IMR-90 (cell line): ENCODE measurements around the gene CEP128. TPM values are rescaled to one million over a fixed set of nuclear protein-coding genes. Genes with fewer than 3 reads are reported as not detected.

Source experiments
- ATAC-seq: fragments of 200-7000 bp; cut with Tn5 transposase; 2 replicates; pipeline ENCODE4 v1.9.1; 2020; ENCODE audit warnings: low read depth, mild to moderate bottlenecking, moderate library complexity
- BruUV-seq: library from RNA; stranded (reverse); fragments of 400-500 nt; replicated peaks from 2 replicates; lab custom pipeline; 2021; lab: Mats Ljungman, UMichigan
- CTCF ChIA-PET: fragments of 300-600 bp; formaldehyde crosslinking; extraction: SDS; loops from one replicate; lab custom pipeline; 2021; ENCODE audit warnings: antibody characterized with exemption; lab: Yijun Ruan, JAX
- POLR2A ChIA-PET: fragments of 300-600 bp; sonication (Branson Sonifier 250); formaldehyde crosslinking; loops from one replicate; lab custom pipeline; 2022; ENCODE audit warnings: antibody characterized with exemption; ENCODE audit not compliant: unreplicated experiment; lab: Charles Lee
- DNase-seq: peaks from one replicate; pipeline ENCODE4 v3.0.0; 2013
- H2AFZ ChIP-seq: replicated peaks from 2 replicates; pipeline ENCODE3; 2013; ENCODE audit warnings: low read length, mild to moderate bottlenecking; ENCODE audit not compliant: poor library complexity
- H2AK5ac ChIP-seq: 2 replicates; pipeline ENCODE4 v1.6.1; 2013; ENCODE audit warnings: low read depth, low read length, inconsistent platforms
- H2AK9ac ChIP-seq: replicated peaks from 2 replicates; pipeline ENCODE3; 2013; ENCODE audit warnings: mild to moderate bottlenecking, low read depth, low read length, moderate library complexity; ENCODE audit not compliant: poor library complexity
- H2BK120ac ChIP-seq: 2 replicates; pipeline ENCODE4 v1.6.1; 2013; ENCODE audit warnings: low read depth, low read length, inconsistent platforms
- H2BK15ac ChIP-seq: 3 replicates; pipeline ENCODE4 v1.6.1; 2013; ENCODE audit warnings: low read depth, low read length, inconsistent platforms
- H2BK20ac ChIP-seq: 2 replicates; pipeline ENCODE4 v1.6.1; 2013; ENCODE audit warnings: low read depth, mild to moderate bottlenecking, inconsistent platforms, low read length, moderate library complexity
- H2BK5ac ChIP-seq: 2 replicates; pipeline ENCODE4 v1.6.1; 2013; ENCODE audit warnings: mild to moderate bottlenecking, low read depth, low read length, inconsistent platforms; ENCODE audit not compliant: poor library complexity, severe bottlenecking
- H3K14ac ChIP-seq: replicated peaks from 2 replicates; pipeline ENCODE4 v1.6.1; 2013; ENCODE audit warnings: low read depth, low read length, inconsistent platforms
- H3K18ac ChIP-seq: 2 replicates; pipeline ENCODE4 v1.6.1; 2013; ENCODE audit warnings: low read depth, low read length, control low read depth
- H3K23ac ChIP-seq: 2 replicates; pipeline ENCODE4 v1.6.1; 2013; ENCODE audit warnings: low read depth, low read length, inconsistent platforms
- H3K27ac ChIP-seq: 2 replicates; pipeline ENCODE4 v1.5.1; 2013; ENCODE audit warnings: mild to moderate bottlenecking, control low read depth, low read length; ENCODE audit not compliant: insufficient read depth
- H3K27me3 ChIP-seq: 2 replicates; pipeline ENCODE4 v1.6.1; 2013; ENCODE audit warnings: low read length; ENCODE audit not compliant: control insufficient read depth, insufficient read depth
- H3K36me3 ChIP-seq: 2 replicates; pipeline ENCODE4 v1.6.1; 2013; ENCODE audit warnings: low read length, mixed read lengths; ENCODE audit not compliant: control insufficient read depth, insufficient read depth
- H3K4ac ChIP-seq: 2 replicates; pipeline ENCODE4 v1.6.1; 2013; ENCODE audit warnings: low read depth, low read length, inconsistent platforms
- H3K4me1 ChIP-seq: 2 replicates; pipeline ENCODE4 v1.6.1; 2013; ENCODE audit warnings: low read length, mixed read lengths; ENCODE audit not compliant: control insufficient read depth, insufficient read depth
- H3K4me2 ChIP-seq: 2 replicates; pipeline ENCODE4 v1.6.1; 2013; ENCODE audit warnings: low read depth, mild to moderate bottlenecking, control low read depth, low read length, moderate library complexity
- H3K4me3 ChIP-seq: 2 replicates; pipeline ENCODE4 v1.5.1; 2013; ENCODE audit warnings: low read depth, mild to moderate bottlenecking, control low read depth, low read length, moderate library complexity; ENCODE audit not compliant: insufficient read depth
- H3K56ac ChIP-seq: 2 replicates; pipeline ENCODE4 v1.6.1; 2013; ENCODE audit warnings: low read length, inconsistent platforms; ENCODE audit not compliant: insufficient read depth; ENCODE audit errors: extremely low read depth
- H3K79me1 ChIP-seq, 2 experiments: 2 replicates each; pipeline ENCODE4 v1.6.1; 2013; ENCODE audit warnings: low read length in 2 of 2, inconsistent platforms in 1 of 2, low read depth in 1 of 2
- H3K9ac ChIP-seq: 2 replicates; pipeline ENCODE4 v1.6.1; 2013; ENCODE audit warnings: low read depth, low read length, control low read depth
- H3K9me1 ChIP-seq: 2 replicates; pipeline ENCODE4 v1.6.1; 2013; ENCODE audit warnings: low read length, inconsistent platforms; ENCODE audit not compliant: insufficient read depth
- H3K9me3 ChIP-seq: 2 replicates; pipeline ENCODE4 v1.6.1; 2013; ENCODE audit warnings: low read length; ENCODE audit not compliant: control insufficient read depth, insufficient read depth
- H4K20me1 ChIP-seq: 2 replicates; pipeline ENCODE4 v1.6.1; 2013; ENCODE audit warnings: low read length, inconsistent platforms; ENCODE audit not compliant: insufficient read depth
- H4K5ac ChIP-seq: 2 replicates; pipeline ENCODE4 v1.6.1; 2013; ENCODE audit warnings: mild to moderate bottlenecking, low read depth, low read length, control low read depth
- H4K8ac ChIP-seq, 2 experiments: 2 replicates each; pipeline ENCODE4 v1.6.1; 2013; ENCODE audit warnings: low read depth in 2 of 2, low read length in 2 of 2, control low read depth in 1 of 2, inconsistent platforms in 1 of 2
- H4K91ac ChIP-seq: 2 replicates; pipeline ENCODE4 v1.6.1; 2013; ENCODE audit warnings: low read depth, low read length, inconsistent platforms; ENCODE audit not compliant: insufficient read depth
- BHLHE40 ChIP-seq: fragments of 150-350 bp; IDR thresholded peaks from 2 replicates; pipeline ENCODE4 v1.6.1; 2016; ENCODE audit warnings: mild to moderate bottlenecking, low read depth, low read length
- CEBPB ChIP-seq: IDR thresholded peaks from 2 replicates; pipeline ENCODE4 v1.6.1; 2012; ENCODE audit warnings: low read depth, low read length, improper control_type of control experiment
- NFE2L2 ChIP-seq: fragments of 150-350 bp; IDR thresholded peaks from 2 replicates; pipeline ENCODE4 v1.6.1; 2016; ENCODE audit warnings: low read depth, mild to moderate bottlenecking, low read length
- WGBS, 2 experiments: methylation state at CpG; one replicate each; pipeline versions ENCODE4 v1.1.5 to v1.1.7; 2013; ENCODE audit warnings: missing lambda C conversion rate in 2 of 2; ENCODE audit not compliant: insufficient read length in 1 of 2; ENCODE audit errors: extremely low coverage in 2 of 2; 5-methylcytosine and 5-hydroxymethylcytosine counted together
- dilution Hi-C: fragments of 300-500 bp; cut with HindIII; formaldehyde crosslinking; loops from one replicate; pipeline ENCODE4 v1.14.3; 2018; ENCODE audit warnings: low sequenced_read_pairs; ENCODE audit not compliant: unreplicated experiment
- in situ Hi-C: fragments of 300-500 bp; cut with MboI; formaldehyde crosslinking; loops from 3 replicates; pipeline ENCODE4 v1.14.3; 2019; ENCODE audit warnings: low sequenced_read_pairs, inconsistent platforms, mixed read lengths
- intact Hi-C: fragments of 100-400 bp; cut with micrococcal nuclease; formaldehyde crosslinking; loops from 2 replicates; pipeline ENCODE4 v1.10.0; 2022
- polyA plus RNA-seq, 3 experiments: library from polyadenylated mRNA; depleted of rRNA; stranded (reverse); fragments of >200 nt; gene quantifications; 2 replicates each; pipeline ENCODE4 v1.2.3, GENCODE V29; 2012; ENCODE audit warnings: low replicate concordance in 1 of 3
- total RNA-seq: library from RNA; depleted of rRNA; stranded (reverse); fragments of >200 nt; gene quantifications from 2 replicates; pipeline ENCODE4 v1.2.3, GENCODE V29; 2012
- TF ChIP-seq, protein P1 (sequence below): fragments of 150-350 bp; IDR thresholded peaks from 2 replicates; pipeline ENCODE4 v1.6.1; 2017; ENCODE audit warnings: mild to moderate bottlenecking, antibody characterized with exemption, low read length, low read depth
- TF ChIP-seq, protein P2 (sequence below): fragments of 150-350 bp; IDR thresholded peaks from 2 replicates; pipeline ENCODE4 v1.6.1; 2016; ENCODE audit warnings: low read depth, mild to moderate bottlenecking, low read length, moderate library complexity, borderline replicate concordance

The CEP128 gene
- total and polyA plus RNA-seq, 2 of the 4 experiments (the other 2 are of a cell fraction), result 1.9 to 5.7 TPM

DNA sequence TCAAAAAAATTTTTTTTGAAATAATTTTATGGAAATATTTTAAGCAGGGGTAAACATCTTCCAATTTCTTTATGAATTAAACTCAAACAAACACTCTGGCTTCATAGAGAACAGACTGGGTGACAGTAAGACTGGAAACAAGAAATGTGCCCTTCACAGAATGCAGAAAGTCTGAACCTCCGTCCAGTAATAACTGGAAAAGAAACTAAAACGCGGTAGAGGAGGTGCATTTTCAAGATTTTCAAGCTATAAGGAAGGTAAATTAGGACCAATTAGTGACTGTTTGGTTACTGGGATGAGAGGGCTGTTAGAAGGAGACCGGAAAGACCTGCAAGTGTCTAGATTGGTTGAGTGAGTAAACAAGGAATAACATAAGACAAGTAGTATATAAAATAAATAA, 245.7 kb downstream of the CEP128 start:
- Histone ChIP-seq H3K18ac (no peak overlapping the region), H4K20me1 (no peaks in the 10 kb centered on the region), H3K36me3 (no peaks in the 10 kb centered on the region), H3K27ac (no peak overlapping the region), H3K9me3 (no peaks in the 10 kb centered on the region), H2BK15ac (no peak overlapping the region), H2AK9ac (no peak overlapping the region), H3K4me1 (no peaks in the 10 kb centered on the region), H3K14ac (no peak overlapping the region), H3K4me2 (no peak overlapping the region), H4K91ac (no peak overlapping the region), H2BK5ac (no peak overlapping the region), H3K9ac (no peak overlapping the region), H2BK120ac (no peak overlapping the region), H4K5ac (no peak overlapping the region), H3K56ac (no peak overlapping the region), H3K4ac (no peak overlapping the region), H3K23ac (no peak overlapping the region), H3K79me1 (no peaks in the 10 kb centered on the region), H4K8ac (no peak overlapping the region), H2AFZ (no peak overlapping the region), H3K9me1 (0 out of 2 replicates have a peak, but pooled peaks cover 3% of the 10 kb centered on the region), H3K4me3 (no peak overlapping the region), H2AK5ac (no peak overlapping the region), H2BK20ac (no peak overlapping the region), H3K27me3 (no peaks in the 10 kb centered on the region)
- dilution Hi-C loops, result no loop called here
- ChIA-PET CTCF (interaction anchor here (1.2 kb wide), 1 partner anchor 11 kb away, joined by 4 read pairs; no protein-coding TSS in a partner anchor), POLR2A (no interaction called here)
- intact Hi-C loops, result no loop called here
- in situ Hi-C loops, result no loop called here
- DNase-seq (no peak), ATAC-seq (no peak)
- TF ChIP-seq, protein P1, sequence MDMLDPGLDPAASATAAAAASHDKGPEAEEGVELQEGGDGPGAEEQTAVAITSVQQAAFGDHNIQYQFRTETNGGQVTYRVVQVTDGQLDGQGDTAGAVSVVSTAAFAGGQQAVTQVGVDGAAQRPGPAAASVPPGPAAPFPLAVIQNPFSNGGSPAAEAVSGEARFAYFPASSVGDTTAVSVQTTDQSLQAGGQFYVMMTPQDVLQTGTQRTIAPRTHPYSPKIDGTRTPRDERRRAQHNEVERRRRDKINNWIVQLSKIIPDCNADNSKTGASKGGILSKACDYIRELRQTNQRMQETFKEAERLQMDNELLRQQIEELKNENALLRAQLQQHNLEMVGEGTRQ, result no peak
- TF ChIP-seq BHLHE40 (no peak), NFE2L2 (no peak), CEBPB (no peak)
- TF ChIP-seq, protein P2, sequence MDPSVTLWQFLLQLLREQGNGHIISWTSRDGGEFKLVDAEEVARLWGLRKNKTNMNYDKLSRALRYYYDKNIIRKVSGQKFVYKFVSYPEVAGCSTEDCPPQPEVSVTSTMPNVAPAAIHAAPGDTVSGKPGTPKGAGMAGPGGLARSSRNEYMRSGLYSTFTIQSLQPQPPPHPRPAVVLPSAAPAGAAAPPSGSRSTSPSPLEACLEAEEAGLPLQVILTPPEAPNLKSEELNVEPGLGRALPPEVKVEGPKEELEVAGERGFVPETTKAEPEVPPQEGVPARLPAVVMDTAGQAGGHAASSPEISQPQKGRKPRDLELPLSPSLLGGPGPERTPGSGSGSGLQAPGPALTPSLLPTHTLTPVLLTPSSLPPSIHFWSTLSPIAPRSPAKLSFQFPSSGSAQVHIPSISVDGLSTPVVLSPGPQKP, result no peak
- 100% methylated on average over 3 of the region's 4 CpGs; no CpG with 5 or more reads in 1 of the 2 experiments for WGBS, 2 experiments
- no TSS peak for BruUV-seq
